Stomach smooth muscle (tissue), 2 donors: Measurements from ENCODE around the gene CPA5.

Experiments used
- H3K27ac ChIP-seq: one replicate; pipeline ENCODE4 v1.7.0; 2013; ENCODE audit warnings: mild to moderate bottlenecking, low read length, inconsistent platforms
- H3K27me3 ChIP-seq, 2 donors: one replicate each; pipeline ENCODE4 v1.7.0; 2013; ENCODE audit warnings: low read length in 2 of 2; ENCODE audit not compliant: insufficient read depth in 2 of 2, control insufficient read depth in 1 of 2
- H3K36me3 ChIP-seq, 2 donors: one replicate each; pipeline ENCODE4 v1.7.0; 2013; ENCODE audit warnings: low read length in 2 of 2; ENCODE audit not compliant: control insufficient read depth in 2 of 2, insufficient read depth in 2 of 2
- H3K4me1 ChIP-seq: one replicate; pipeline ENCODE4 v1.7.0; 2013; ENCODE audit warnings: low read length; ENCODE audit not compliant: control insufficient read depth, insufficient read depth
- H3K4me3 ChIP-seq, 2 donors: one replicate each; pipeline ENCODE4 v1.7.0; 2013; ENCODE audit warnings: low read length in 2 of 2
- H3K9ac ChIP-seq, 2 donors: one replicate each; pipeline ENCODE4 v1.7.0; 2013; ENCODE audit warnings: low read length in 2 of 2, mild to moderate bottlenecking in 1 of 2
- H3K9me3 ChIP-seq, 2 donors: one replicate each; pipeline ENCODE4 v1.7.0; 2013; ENCODE audit warnings: low read length in 2 of 2; ENCODE audit not compliant: control insufficient read depth in 2 of 2
- donor health status: healthy.
- donor health status: Pancreatic carcinoma.

Gene CPA5

DNA sequence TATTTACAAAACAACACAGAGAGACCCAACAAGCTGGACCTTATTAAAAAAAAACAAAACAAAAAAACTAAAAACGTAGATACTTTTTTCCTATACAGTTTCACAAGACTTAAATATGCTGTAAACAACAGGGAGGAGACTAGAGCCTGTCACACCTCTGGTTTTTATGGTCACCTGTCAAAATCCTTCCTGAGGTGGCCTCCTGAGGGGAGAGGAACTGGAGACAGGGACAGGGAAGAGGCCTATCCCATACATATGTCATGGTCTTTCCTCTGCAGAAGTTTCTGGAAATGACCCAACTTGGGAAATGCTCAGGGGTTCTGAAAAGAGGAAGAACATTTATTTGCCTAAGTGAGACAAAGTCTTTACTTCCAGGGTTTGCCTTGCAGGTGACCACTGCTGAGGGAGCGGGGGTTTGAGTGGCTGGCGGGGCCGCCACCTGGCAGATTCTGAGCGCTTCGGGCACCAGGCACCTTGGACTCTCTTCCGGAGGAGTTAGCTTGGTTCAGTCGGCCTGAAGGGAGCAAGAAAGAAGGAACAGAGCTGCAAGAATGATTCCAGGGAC lies 54.0 kb downstream of the CPA5 start:
- no peak overlapping the region for H3K9ac ChIP-seq
- no peaks in the 10 kb centered on the region for H3K4me1 ChIP-seq
- no peaks in the 10 kb centered on the region for H3K9me3 ChIP-seq
- no peak overlapping the region for H3K4me3 ChIP-seq
- peaks cover 3 to 6% of the 10 kb centered on the region in 2 donors for H3K36me3 ChIP-seq
- H3K27ac ChIP-seq = no peak overlapping the region
- no peaks in the 10 kb centered on the region for H3K27me3 ChIP-seq

GRCh38 chr7:130400120-130400572 lies 55.5 kb downstream of the CPA5 start:
- no peaks in the 10 kb centered on the region for H3K27me3 ChIP-seq
- no peaks in the 10 kb centered on the region for H3K4me1 ChIP-seq
- H3K27ac ChIP-seq = no peak overlapping the region
- H3K9me3 ChIP-seq = no peaks in the 10 kb centered on the region
- no peak overlapping the region for H3K4me3 ChIP-seq
- H3K36me3 ChIP-seq = peaks cover 3 to 6% of the 10 kb centered on the region in 2 donors
- H3K9ac ChIP-seq = no peak overlapping the region

DNA sequence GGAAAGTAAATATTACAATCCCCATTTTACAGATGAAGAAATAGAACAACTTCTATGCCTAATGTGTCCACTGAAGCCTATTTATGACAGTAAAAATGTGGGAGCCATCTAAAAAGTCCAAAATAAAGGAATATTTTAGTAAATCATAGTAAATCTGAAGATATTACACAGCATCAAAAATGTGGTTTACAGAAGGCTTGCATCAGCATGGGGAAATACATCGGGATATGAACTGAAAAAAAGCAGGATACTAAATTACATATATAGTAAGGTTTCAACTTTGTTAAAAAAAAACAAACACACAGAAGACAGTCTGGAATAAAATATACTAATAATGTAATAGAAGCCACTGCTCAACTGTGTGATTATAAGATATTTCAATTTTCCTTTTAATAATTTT lies 56.5 kb downstream of the CPA5 start:
- Histone ChIP-seq H3K27ac (no peak overlapping the region), H3K4me3 (no peak overlapping the region), H3K9me3 (no peaks in the 10 kb centered on the region), H3K27me3 (no peaks in the 10 kb centered on the region), H3K4me1 (no peaks in the 10 kb centered on the region), H3K36me3 (peaks cover 3 to 6% of the 10 kb centered on the region in 2 donors), H3K9ac (no peak overlapping the region)

GRCh38 chr7:130401578-130401977 lies 57.0 kb downstream of the CPA5 start:
- Histone ChIP-seq H3K9ac (no peak overlapping the region), H3K4me1 (no peaks in the 10 kb centered on the region), H3K4me3 (no peak overlapping the region), H3K27ac (no peak overlapping the region), H3K27me3 (no peaks in the 10 kb centered on the region), H3K9me3 (no peaks in the 10 kb centered on the region), H3K36me3 (peaks cover 3 to 6% of the 10 kb centered on the region in 2 donors)

GRCh38 chr7:130405003-130405402 lies 60.4 kb downstream of the CPA5 start:
- Histone ChIP-seq H3K9ac (no peak overlapping the region), H3K27ac (no peak overlapping the region), H3K9me3 (no peaks in the 10 kb centered on the region), H3K4me3 (no peak overlapping the region), H3K36me3 (peaks cover 3 to 6% of the 10 kb centered on the region in 2 donors), H3K4me1 (no peaks in the 10 kb centered on the region), H3K27me3 (no peaks in the 10 kb centered on the region)

DNA sequence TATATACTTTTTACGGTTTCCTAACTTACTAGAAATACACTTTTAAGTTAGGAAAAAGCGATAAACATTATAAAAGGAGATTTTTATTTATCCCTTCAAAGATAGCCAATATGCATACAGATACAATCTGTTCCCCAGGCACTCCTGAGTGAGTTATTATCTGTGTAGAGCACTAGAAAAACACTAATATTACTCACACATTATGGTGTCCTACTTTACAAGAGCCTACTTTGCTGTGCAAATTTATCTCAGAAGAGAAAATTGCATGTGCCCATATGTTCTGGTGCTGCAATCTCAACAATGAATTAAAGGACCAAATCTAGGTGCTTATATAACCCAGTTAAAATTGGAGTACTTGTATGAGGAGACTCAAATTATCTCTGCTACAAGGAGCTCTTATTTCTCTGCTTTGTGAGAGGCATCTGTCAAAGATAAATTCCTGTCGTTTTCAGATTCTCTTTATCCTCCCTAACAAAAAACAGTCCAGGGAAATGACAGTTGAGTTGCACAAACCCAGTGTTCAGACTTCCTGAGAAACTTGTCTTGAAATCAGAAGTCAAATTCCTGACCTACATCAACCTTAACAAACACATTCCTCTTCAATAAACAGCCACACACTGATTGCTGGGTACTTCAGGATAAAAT lies 64.6 kb downstream of the CPA5 start:
- H3K9me3 ChIP-seq = no peaks in the 10 kb centered on the region
- H3K4me1 ChIP-seq = no peaks in the 10 kb centered on the region
- no peaks in the 10 kb centered on the region for H3K27me3 ChIP-seq
- H3K27ac ChIP-seq = no peak overlapping the region
- H3K9ac ChIP-seq = no peak overlapping the region
- H3K36me3 ChIP-seq = peaks cover 0 to 2% of the 10 kb centered on the region in 2 donors
- H3K4me3 ChIP-seq = no peak overlapping the region

DNA sequence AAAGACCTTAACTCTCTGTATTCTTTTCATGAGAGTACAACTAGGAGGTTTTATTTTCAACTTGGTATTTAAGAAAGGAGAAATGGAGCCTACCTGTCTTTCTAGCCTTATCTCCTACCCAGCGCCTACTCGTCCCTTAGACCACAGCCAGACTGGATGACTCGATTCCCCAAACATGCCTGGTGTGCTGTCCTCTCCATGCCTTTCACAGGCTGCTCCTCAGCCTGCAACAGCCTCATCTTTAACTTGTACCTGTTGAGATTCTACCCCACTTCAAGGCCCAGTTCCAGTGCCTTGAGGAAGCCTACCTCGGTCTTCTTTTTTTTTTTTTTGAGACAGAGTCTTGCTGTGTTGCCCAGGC lies 65.1 kb downstream of the CPA5 start:
- Histone ChIP-seq H3K4me1 (no peaks in the 10 kb centered on the region), H3K4me3 (no peak overlapping the region), H3K27ac (no peak overlapping the region), H3K27me3 (no peaks in the 10 kb centered on the region), H3K9me3 (no peaks in the 10 kb centered on the region), H3K36me3 (peaks cover 0 to 2% of the 10 kb centered on the region in 2 donors), H3K9ac (no peak overlapping the region)

DNA sequence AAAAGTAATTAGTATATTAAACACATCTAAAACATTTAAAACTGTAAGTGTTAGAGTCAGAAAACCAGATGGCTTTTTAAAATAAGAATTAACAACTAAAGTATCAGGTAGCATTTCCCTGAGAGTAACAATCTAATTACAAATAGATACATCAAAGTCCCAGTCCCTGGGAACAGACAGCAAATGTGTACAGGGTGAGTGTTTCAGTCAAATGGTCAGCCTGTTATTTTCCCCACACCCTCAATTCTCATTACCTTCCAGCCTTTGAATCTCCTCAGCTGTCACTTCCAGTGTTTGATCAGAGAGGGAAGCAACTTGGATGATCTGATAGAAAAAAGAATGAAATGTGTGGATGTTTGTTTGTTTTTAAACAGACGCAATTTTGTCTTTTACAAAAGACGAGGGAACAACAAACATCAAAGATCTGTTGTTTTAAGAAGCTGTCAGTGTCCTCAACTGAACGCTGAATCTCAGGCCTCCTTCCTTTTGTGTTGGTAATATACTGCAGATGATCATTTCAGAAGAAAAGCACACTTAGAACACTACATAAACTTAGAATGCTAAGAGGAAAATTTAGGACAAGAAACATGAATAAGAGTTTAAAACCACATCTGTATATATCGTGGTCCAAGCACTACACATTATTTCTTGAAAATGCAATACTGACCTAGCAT lies 66.4 kb downstream of the CPA5 start:
- Histone ChIP-seq H3K27me3 (no peaks in the 10 kb centered on the region), H3K4me1 (no peaks in the 10 kb centered on the region), H3K36me3 (peaks cover 0 to 2% of the 10 kb centered on the region in 2 donors), H3K9me3 (no peaks in the 10 kb centered on the region), H3K27ac (no peak overlapping the region), H3K4me3 (no peak overlapping the region), H3K9ac (no peak overlapping the region)

DNA sequence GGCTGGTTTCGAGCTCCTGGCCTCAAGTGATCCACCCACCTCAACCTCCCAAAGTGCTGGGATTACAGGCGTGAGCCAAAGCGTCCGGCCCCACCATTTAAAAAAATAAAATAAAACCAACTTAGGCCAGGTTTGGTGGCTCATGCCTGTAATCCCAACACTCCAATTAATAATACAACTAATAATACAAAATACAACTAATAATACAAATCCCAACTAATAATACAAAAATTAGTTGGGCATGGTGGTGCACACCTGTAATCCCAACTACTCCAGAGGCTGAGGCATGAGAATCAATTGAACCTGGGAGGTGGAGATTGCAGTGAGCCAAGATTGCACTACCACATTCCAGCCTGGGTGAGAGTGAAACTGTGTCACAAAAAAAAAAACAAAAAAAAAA lies 68.6 kb downstream of the CPA5 start:
- peaks cover 0 to 2% of the 10 kb centered on the region in 2 donors for H3K36me3 ChIP-seq
- H3K27ac ChIP-seq = no peak overlapping the region
- H3K9ac ChIP-seq = no peak overlapping the region
- H3K9me3 ChIP-seq = no peaks in the 10 kb centered on the region
- H3K4me3 ChIP-seq = no peak overlapping the region
- H3K27me3 ChIP-seq = no peaks in the 10 kb centered on the region
- H3K4me1 ChIP-seq = no peaks in the 10 kb centered on the region

DNA sequence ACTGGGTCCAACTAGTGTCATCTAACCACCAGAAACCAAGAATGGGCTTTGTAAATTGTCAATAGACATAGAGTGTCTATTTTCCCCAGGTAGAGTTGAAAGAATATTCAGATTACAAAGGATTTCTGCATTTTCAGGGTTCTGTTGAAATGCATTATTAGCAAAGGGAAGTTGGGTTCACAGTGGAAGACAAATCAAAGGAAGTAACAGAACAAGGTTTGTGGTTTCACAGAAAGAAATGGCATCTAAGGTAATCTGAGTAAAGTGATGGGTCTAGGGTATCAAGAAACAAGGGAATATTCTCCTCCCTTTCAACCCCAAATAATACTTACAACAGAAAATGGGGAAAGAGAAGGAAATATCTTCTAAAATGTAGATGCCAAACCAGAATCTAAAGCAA lies 70.4 kb downstream of the CPA5 start:
- Histone ChIP-seq H3K9me3 (no peaks in the 10 kb centered on the region), H3K9ac (no peak overlapping the region), H3K27me3 (no peaks in the 10 kb centered on the region), H3K4me3 (no peak overlapping the region), H3K4me1 (no peaks in the 10 kb centered on the region), H3K27ac (no peak overlapping the region), H3K36me3 (peaks cover 0 to 2% of the 10 kb centered on the region in 2 donors)

DNA sequence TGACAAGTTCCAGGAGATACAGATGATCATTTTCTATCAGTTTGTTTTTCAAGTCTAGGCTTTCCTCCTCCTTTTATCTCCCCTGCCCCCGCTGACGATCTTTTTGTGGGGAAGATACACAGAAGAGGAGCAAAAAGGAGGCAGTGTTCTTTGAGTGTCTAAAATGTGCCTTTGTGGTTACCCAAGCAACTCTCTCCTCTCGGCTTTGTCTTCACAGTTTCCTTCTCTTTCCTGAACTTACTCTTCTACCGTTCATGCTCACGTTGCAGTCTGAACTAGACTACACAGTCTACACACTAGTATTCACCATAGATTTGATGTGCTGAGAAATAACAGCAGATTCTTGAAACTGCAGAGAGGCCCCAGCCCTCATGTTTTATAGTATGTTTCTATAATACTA lies 72.6 kb downstream of the CPA5 start:
- Histone ChIP-seq H3K27ac (no peak overlapping the region), H3K36me3 (no peaks in the 10 kb centered on the region), H3K27me3 (no peaks in the 10 kb centered on the region), H3K9ac (no peak overlapping the region), H3K4me1 (no peaks in the 10 kb centered on the region), H3K4me3 (no peak overlapping the region), H3K9me3 (no peaks in the 10 kb centered on the region)
